ENCODE measurements around the gene ATP8B3.

GRCh38 chr19:1791879-1792278 lies 20.2 kb downstream of the ATP8B3 start:
- no peak for TF ChIP-seq CTCF (IDR thresholded peaks at IDR 0.05)
- no peak for TF ChIP-seq POLR2A (IDR thresholded peaks at IDR 0.05)

All from heart left ventricle (tissue), 13 donors.